Effector memory CD8-positive, alpha-beta T cell (primary cell): ENCODE measurements around the gene CFL1.

Experiments used
- ATAC-seq: fragments of 150-1000 bp; cut with Tn5 transposase; replicated peaks from 2 replicates; pipeline ENCODE4 v1.10.0; 2021; ENCODE audit warnings: mild to moderate bottlenecking, moderate library complexity
- DNase-seq, 3 experiments: peaks; one replicate each; pipeline ENCODE4 v3.0.0; 2021
- H3K27ac Mint-ChIP-seq, 2 donors: one replicate each; pipeline ENCODE4 v1.8.0; 2022; ENCODE audit warnings: mild to moderate bottlenecking in 2 of 2, mixed read lengths in 2 of 2, moderate library complexity in 2 of 2
- H3K27me3 Mint-ChIP-seq, 2 donors: one replicate each; pipeline ENCODE4 v1.8.0; 2022; ENCODE audit warnings: mixed read lengths in 2 of 2
- H3K36me3 Mint-ChIP-seq: one replicate; pipeline ENCODE4 v1.8.0; 2022; ENCODE audit warnings: mild to moderate bottlenecking, moderate library complexity, mixed read lengths; ENCODE audit not compliant: insufficient read depth
- H3K4me1 Mint-ChIP-seq, 2 donors: one replicate each; pipeline ENCODE4 v1.8.0; 2022; ENCODE audit warnings: low read depth in 2 of 2, mixed read lengths in 2 of 2
- H3K4me3 Mint-ChIP-seq, 2 donors: one replicate each; pipeline ENCODE4 v1.8.0; 2022; ENCODE audit warnings: mild to moderate bottlenecking in 2 of 2, mixed read lengths in 2 of 2, moderate library complexity in 2 of 2
- H3K9me3 Mint-ChIP-seq, 2 donors: one replicate each; pipeline ENCODE4 v1.8.0; 2022; ENCODE audit warnings: mixed read lengths in 2 of 2

Gene CFL1

DNA sequence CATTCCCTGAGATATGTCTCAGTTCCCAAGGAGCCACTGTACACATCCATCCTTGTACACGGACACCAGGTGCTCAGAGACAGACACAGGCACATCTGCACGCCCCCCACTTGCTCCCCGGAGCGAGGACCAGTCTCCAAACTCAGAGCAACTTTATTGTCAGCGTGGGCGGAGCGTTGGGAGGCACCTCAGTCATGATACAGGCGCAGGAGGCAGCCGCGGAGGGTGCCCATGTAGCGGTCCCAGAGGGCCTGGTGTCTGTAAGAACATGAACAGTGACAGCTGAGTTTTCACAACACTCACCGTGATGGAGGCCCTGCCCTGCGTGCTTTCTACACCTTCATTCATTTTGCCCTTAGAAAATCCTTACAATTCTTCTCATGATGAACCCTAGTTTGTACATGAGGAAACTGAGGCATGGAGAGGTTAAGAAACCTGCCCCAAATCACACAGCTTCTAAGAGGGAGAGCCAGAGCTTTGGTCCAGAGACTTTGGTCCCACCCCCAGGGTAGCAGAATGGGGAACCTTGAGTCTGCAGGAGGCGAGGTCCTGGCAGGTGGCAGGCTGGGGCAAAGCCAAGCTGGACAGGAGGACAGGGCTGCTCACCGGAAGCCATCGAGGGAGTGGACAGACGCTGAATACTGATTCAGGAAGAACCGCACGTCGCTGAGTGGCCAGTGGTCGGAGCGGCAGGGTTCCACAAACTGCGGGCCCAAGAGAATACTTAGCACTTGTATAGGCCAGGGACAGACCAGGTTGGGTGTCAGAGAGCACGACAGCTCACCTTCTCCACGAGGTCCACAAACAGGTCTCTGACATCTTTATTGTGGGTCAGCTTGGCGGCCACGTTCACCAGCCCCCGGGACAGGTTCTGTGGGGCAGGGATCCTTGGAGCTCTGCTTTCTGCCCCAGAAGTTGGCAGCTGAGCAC is 26.1 kb upstream of the CFL1 start:
- H3K27me3 Mint-ChIP-seq: no peaks in the 10 kb centered on the region
- no peak for ATAC-seq
- peak overlapping the region; percentile 76 to 87 for H3K27ac Mint-ChIP-seq
- peaks cover 41% of the 10 kb centered on the region for H3K36me3 Mint-ChIP-seq
- DNase-seq: no peak
- H3K4me3 Mint-ChIP-seq: no peak overlapping the region
- H3K9me3 Mint-ChIP-seq: no peaks in the 10 kb centered on the region
- peaks cover 62 to 63% of the 10 kb centered on the region in 2 donors for H3K4me1 Mint-ChIP-seq

DNA sequence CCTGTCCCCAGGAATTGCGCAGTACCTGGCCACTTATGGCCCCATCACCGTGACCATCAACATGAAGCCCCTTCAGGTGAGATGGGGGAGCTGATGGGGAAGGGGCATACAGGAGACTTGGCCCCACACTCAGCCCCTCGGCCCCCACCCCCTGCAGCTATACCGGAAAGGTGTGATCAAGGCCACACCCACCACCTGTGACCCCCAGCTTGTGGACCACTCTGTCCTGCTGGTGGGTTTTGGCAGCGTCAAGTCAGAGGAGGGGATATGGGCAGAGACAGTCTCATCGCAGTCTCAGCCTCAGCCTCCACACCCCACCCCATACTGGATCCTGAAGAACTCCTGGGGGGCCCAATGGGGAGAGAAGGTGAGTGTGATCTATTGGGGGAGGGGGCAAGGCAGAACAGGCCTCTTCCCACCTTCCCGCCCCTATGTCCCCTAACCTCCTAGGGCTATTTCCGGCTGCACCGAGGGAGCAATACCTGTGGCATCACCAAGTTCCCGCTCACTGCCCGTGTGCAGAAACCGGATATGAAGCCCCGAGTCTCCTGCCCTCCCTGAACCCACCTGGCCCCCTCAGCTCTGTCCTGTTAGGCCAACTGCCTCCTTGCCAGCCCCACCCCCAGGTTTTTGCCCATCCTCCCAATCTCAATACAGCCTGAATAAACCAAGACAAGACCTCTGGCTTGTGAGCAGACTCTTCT is 25.2 kb upstream of the CFL1 start:
- Mint-ChIP-seq H3K4me1 (peaks cover 62 to 64% of the 10 kb centered on the region in 2 donors), H3K27ac (peak overlapping the region in 1 of 2 donors; percentile 31)

DNA sequence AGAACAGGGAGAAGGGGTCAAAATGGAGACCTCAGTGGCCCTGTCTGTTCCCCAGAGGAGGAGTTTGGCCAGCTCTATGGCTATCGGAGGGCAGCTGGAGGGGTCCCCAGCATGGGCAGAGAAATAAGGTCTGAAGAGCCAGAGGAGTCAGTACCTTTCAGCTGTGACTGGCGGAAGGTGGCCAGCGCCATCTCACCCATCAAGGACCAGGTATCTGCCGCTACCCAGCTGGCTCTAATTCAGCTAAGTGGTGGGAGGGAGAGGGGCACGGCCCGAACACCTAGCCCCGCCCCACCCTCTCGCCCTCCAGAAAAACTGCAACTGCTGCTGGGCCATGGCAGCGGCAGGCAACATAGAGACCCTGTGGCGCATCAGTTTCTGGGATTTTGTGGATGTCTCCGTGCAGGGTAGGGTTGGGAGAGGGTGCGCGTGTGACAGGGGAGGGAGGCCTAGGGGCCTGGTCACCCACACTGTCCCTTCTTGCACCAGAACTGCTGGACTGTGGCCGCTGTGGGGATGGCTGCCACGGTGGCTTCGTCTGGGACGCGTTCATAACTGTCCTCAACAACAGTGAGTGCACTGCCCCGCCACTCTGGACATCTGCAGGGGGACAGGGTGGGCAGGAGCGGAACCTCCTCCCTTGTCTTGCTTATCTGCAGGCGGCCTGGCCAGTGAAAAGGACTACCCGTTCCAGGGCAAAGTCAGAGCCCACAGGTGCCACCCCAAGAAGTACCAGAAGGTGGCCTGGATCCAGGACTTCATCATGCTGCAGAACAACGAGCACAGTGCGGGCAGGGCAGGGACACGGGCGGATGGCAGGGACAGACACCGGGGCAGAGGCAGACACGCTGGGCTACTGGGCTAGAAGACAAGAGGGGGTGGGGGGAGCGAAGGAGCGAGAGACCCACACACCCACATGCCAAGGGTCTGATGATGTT is 24.4 kb upstream of the CFL1 start:
- no peaks in the 10 kb centered on the region for H3K27me3 Mint-ChIP-seq
- ATAC-seq: no peak
- peaks cover 60 to 62% of the 10 kb centered on the region in 2 donors for H3K4me1 Mint-ChIP-seq

More for the DNA sequence above, 25.2 kb upstream of the CFL1 start:
- no peaks in the 10 kb centered on the region for H3K27me3 Mint-ChIP-seq
- ATAC-seq (no peak), DNase-seq (no peak)
- H3K9me3 Mint-ChIP-seq: no peaks in the 10 kb centered on the region
- H3K4me3 Mint-ChIP-seq: no peak overlapping the region
- peaks cover 37% of the 10 kb centered on the region for H3K36me3 Mint-ChIP-seq

DNA sequence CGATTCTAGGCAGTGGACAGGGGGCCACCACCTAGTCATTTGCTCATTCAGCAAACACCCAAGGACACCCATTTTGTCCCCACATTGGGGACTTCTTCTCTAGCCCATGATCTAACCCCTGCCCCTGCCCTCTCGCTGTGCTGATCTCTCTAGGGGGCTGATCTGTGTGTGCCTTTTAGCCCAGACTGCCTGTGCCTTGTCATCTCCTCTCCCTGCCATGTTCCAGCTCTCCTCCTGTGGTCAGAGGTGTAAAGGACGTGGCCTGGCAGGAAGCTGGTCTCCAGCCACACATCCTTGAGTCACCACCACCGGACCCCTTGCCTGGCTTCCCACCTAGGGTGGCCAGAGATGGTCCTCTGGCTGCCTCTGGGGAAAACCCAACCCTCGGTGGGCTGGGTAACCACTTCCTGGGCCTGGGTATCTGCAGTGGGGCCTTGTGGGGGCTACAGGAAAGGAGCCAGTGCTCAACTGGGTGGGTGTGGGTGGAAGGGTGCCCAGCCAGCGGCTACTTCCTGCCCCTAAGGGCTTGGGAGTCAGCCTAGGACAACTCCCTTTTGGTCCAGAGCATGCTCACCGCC is 23.0 kb upstream of the CFL1 start:
- H3K4me3 Mint-ChIP-seq: peak overlapping the region; percentile 88 to 90
- H3K27ac Mint-ChIP-seq: peak overlapping the region; percentile 92
- H3K4me1 Mint-ChIP-seq: peaks cover 55 to 57% of the 10 kb centered on the region in 2 donors
- ATAC-seq: peak; percentile 23
- no peaks in the 10 kb centered on the region for H3K27me3 Mint-ChIP-seq
- H3K36me3 Mint-ChIP-seq: peaks cover 30% of the 10 kb centered on the region
- no peaks in the 10 kb centered on the region for H3K9me3 Mint-ChIP-seq
- no peak for DNase-seq

More for the DNA sequence above, 24.4 kb upstream of the CFL1 start:
- DNase-seq: no peak
- Mint-ChIP-seq H3K4me3 (peak overlapping the region; percentile 53 to 88), H3K9me3 (no peaks in the 10 kb centered on the region), H3K27ac (peak overlapping the region; percentile 31 to 92), H3K36me3 (peaks cover 30% of the 10 kb centered on the region)

DNA sequence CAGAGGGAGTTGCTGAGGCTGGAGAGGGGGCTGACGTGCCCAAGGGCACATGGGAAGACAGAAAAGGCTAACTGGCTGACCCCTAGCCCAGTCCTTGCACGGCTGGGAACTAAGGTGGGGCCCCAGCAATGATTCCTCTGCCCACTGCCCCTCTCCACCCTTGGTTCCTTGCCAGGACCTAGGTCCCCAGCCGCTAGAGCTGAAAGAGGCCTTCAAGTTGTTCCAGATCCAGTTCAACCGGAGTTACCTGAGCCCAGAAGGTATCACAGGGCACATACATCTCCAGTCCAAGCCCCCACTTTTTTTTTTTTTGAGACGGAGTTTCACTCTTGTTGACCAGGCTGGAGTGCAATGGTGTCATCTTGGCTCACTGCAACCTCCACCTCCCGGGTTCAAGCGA is 22.0 kb upstream of the CFL1 start:
- Mint-ChIP-seq H3K4me3 (peak overlapping the region; percentile 88 to 90), H3K27ac (peak overlapping the region; percentile 92)

DNA sequence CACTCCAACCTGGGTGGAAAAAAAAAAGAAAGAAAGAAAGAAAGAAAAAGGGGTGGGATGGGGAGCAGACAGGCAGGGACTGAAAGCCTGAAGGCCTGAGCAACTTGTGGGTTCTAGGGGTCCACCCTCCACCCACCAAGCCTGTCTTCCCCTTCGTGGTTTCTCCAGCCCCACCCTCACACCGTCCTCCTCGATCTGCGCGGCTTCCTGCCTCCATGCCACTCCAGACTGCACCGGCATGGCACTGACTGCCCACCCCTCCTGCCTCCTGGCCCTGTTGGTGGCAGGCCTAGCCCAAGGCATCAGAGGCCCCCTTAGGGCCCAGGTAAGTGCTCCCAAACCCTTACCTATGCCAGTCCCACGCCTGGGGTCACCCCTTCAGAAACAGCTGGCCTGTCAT is 21.6 kb upstream of the CFL1 start, which contains the start of gene CTSW:
TSS of gene CTSW (plus strand) at position 221 of the 400 bp plus-strand sequence. CDS start at position 239, 18 bp downstream.
- Mint-ChIP-seq H3K4me3 (peak within 1 kb of the TSS; percentile 88 to 90), H3K9me3 (no peaks in the 10 kb centered on the region), H3K27ac (peak within 1 kb of the TSS; percentile 92), H3K27me3 (no peaks in the 10 kb centered on the region), H3K36me3 (peaks cover 24% of the 10 kb centered on the region), H3K4me1 (peaks cover 47 to 49% of the 10 kb centered on the region in 2 donors)
- ATAC-seq (peak; percentile 84), DNase-seq (peak in 1 of 3 experiments; percentile 57)

More for the DNA sequence above, 22.0 kb upstream of the CFL1 start:
- H3K36me3 Mint-ChIP-seq: peaks cover 28% of the 10 kb centered on the region
- H3K27me3 Mint-ChIP-seq: no peaks in the 10 kb centered on the region
- no peaks in the 10 kb centered on the region for H3K9me3 Mint-ChIP-seq
- no peak for ATAC-seq
- no peak for DNase-seq
- peaks cover 51 to 52% of the 10 kb centered on the region in 2 donors for H3K4me1 Mint-ChIP-seq

DNA sequence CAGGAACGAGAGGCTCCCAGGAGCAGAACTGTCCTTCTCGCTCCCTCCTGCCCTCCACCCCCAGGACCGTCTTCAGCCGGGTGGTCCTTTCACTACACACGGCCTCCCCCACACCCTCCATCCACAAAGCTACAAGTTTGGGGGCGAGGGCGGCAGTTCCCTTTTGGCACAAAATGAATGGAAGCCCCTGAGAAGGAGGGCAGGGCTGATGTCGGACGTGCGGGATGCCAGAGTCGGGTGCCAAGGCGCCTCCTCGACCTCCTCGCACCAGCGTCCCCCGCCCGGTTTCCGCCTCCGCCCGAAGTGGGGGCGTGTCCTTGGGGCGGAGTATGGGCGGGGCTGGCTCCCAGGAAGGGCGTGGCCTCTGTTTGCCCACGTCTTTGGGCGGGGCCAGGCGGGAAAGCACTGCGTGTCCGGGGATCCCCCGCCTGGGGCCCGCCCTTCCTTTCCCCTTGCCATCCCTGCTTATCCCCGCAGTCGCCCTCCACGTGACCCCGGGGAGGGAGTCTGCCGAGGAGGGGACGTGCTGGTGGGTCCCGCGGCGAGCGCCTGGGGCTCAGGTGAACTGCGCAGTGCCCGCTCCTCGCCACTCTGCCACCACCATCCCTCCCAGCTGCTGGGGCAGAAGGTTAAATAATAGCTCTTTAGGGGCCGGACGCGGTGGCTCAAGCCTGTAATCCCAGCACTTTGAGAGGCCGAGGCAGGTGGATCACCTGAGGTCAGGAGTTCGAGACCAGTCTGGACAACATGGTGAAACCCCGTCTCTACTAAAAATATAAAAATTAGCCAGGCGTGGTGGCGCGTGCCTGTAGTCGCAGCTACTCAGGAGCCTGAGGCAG is 15.6 kb upstream of the CFL1 start:
- Mint-ChIP-seq H3K36me3 (peaks cover 5% of the 10 kb centered on the region), H3K27ac (peak overlapping the region; percentile 93 to 96), H3K9me3 (no peaks in the 10 kb centered on the region), H3K4me3 (peak overlapping the region; percentile 91 to 97), H3K27me3 (no peaks in the 10 kb centered on the region), H3K4me1 (peaks cover 23 to 25% of the 10 kb centered on the region in 2 donors)
- peak; percentile 92 for ATAC-seq
- peak; percentile 98 to 100 (median 99) for DNase-seq

DNA sequence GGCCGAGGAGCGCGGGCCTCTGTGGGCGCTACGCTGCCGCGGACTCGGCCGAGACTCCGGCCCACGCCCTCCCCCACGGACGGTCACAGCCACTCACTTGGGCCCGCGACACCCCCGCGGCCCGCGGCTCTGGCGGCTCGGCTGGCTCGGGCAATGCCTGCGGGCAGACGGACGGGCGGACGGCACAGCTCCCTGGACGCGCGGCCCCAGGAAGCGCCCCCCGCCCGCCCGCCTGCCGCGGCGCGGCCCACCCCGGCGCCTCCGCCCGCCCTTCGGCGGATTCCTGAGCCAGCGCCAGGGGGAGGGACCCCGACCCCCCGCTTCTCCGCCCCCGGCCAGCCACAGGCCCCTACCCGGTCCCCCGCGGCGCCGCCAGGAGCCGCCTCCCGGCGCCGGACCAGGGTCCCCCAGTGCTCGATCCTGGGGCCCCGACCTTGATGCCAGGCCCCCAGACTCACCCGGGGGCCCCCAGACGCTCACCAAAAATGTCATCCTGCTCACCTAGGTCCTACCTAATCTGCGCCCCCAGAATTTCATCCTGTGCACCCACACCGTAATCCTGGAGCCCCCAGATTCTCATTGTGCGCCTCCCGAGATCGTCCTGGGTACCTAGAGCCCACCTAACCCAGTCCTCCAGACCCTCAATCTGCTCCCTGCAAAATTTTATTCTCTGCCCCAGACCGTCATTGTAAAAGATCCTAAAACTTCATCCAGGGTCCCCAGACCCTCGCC is 14.8 kb upstream of the CFL1 start, which contains the start of gene EFEMP2:
TSS of gene EFEMP2 (minus strand) at position 215 of the 732 bp plus-strand sequence. CDS start 446 bp downstream, outside the sequence.
- DNase-seq (no peak), ATAC-seq (peak; percentile 0)
- Mint-ChIP-seq H3K4me1 (peaks cover 18 to 20% of the 10 kb centered on the region in 2 donors), H3K36me3 (peaks cover 5% of the 10 kb centered on the region), H3K27me3 (no peaks in the 10 kb centered on the region), H3K27ac (peak within 1 kb of the TSS; percentile 93 to 96), H3K4me3 (peak within 1 kb of the TSS; percentile 91 to 97), H3K9me3 (no peaks in the 10 kb centered on the region)

DNA sequence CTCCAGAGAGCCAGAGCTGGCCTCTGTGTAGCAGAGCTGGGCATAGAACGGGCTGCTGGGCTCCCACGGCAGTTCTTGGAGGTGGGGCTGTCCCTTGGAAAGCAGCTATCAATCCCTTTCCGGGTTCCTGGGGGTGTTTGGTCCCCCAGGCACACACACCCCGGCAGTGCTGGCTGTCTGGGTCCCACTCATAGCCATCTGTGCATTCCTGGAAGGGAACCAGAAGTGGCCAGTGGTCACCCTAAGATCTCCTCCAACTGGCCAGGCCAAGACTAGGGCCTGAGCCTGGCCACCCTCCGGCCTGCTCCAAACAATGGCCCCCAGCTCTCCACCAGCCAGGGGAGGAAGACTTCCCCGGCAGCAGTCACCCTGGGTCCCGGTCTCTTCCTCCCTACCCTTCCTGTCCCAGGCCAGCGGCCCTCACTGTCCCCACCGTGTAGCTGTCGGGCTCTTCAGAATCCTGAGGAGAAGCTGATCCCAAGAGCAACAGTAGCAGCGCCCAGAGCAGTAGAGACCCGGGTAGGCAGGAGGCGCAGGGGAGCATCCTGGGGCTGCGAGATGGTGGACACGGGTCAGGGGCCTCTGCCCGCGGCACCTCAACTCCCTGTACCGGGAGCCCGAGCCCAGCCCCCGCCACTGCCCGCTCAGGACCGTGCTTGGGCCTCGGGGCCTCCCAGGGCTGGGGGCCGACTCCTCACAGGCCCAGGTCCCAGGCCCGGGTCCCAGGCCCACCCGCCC is 14.0 kb upstream of the CFL1 start:
- Mint-ChIP-seq H3K36me3 (peaks cover 5% of the 10 kb centered on the region), H3K27ac (peak overlapping the region in 1 of 2 donors; percentile 60), H3K27me3 (no peaks in the 10 kb centered on the region), H3K9me3 (no peaks in the 10 kb centered on the region), H3K4me1 (peaks cover 18 to 20% of the 10 kb centered on the region in 2 donors), H3K4me3 (peak overlapping the region; percentile 40 to 50)
- no peak for DNase-seq
- no peak for ATAC-seq

DNA sequence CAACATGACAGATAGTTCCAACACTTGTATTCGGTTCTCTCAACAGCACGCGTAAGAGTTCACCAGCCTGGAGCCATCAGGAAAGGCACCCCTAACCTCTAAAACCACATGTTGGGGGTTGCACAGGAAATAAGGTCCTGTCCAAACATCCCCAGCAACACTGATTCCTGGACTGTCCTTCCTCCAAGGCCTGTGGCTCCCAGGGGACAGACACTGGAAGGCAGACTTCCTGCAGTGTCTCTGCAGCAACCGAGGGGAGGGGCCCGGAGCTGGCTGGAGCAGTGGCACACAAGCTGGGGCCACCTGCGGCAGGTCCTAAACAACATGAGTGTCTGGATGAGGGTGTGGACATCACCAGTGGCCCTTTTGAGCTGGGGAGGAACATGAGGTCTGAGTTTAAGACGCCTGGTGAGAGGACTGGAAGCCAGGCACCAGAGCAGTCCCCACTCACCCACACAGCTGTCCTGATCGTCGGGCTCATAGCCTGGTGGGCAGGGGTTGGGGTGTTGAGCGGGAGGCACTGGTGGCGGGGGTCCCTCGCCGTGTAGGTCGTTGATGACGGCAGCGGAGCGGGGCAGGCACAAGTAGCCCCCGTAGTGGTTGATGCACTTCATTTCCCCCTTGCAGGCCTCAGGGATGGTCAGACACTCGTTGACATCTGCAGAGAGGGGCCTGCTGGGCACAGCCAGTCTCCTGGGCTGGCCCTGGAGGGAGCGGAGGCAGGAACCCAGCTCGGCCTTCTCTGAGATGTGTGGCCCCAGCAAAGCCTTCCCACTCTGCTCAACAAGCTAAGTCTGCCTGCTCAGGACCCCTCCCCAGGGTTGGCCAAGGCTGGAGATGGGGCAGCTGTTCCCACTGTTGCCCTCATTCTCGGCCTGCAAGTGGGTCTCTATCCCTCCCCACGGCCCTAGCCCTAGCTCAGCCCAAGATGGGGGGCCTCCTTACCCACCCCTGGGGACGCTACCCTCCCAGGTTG is 13.0 kb upstream of the CFL1 start:
- no peaks in the 10 kb centered on the region for H3K27me3 Mint-ChIP-seq
- ATAC-seq (no peak), DNase-seq (no peak)
- H3K4me3 Mint-ChIP-seq: peak overlapping the region; percentile 40 to 50
- H3K27ac Mint-ChIP-seq: peak overlapping the region in 1 of 2 donors; percentile 60
- peaks cover 9% of the 10 kb centered on the region for H3K36me3 Mint-ChIP-seq
- no peaks in the 10 kb centered on the region for H3K9me3 Mint-ChIP-seq
- H3K4me1 Mint-ChIP-seq: peaks cover 18 to 22% of the 10 kb centered on the region in 2 donors
